NCI-H82 treated with DMSO at 0.1 percent for 48 hours (cell line): ENCODE results near the gene POLG.

Experiments
- DNase-seq: peaks from one replicate; lab custom pipeline; 2025; ENCODE audit not compliant: unreplicated experiment; lab: John Stamatoyannopoulos, UW

The POLG gene

DNA sequence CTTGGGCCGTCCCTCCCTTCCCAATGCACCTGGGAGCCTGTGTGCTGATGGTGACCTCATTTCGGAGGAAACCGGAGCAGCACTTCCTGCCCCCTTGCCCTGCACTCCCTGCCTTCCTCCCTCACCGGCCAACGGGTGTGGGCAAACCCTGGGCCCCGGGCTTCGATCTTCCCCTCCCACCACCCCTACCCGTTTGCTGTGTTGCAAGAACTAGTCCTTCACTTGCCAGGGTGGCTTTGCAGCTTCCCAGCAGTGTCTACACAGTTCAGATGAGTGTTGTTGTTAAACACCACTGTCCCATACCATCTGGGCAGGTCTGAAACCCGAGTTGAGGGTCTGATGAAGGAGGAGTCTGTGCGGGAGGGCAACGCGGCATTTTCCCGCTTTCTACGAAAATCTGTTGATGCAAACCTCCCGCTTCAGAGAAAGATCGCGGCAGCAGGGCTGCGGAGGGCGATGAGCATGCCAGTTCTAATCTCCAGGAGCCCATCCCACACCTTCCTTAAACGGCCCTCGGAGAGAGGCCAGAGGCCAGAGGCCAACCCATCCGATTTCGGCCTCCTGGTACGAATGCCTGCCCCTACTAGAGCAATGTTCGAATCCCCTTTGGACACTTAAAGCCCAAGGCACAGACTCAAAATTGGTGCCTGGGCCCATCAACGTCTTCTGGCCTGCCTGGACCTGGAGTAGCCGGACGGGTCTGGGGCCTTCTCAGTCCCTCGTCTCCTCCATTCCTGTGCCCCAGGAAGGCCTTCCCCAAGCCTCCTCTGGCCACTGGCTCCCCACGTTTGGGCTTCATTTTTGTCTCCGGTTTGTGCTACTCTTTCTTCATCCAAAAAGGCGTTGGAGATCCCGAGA lies 35.7 kb upstream of the POLG start:
- no peak for DNase-seq

DNA sequence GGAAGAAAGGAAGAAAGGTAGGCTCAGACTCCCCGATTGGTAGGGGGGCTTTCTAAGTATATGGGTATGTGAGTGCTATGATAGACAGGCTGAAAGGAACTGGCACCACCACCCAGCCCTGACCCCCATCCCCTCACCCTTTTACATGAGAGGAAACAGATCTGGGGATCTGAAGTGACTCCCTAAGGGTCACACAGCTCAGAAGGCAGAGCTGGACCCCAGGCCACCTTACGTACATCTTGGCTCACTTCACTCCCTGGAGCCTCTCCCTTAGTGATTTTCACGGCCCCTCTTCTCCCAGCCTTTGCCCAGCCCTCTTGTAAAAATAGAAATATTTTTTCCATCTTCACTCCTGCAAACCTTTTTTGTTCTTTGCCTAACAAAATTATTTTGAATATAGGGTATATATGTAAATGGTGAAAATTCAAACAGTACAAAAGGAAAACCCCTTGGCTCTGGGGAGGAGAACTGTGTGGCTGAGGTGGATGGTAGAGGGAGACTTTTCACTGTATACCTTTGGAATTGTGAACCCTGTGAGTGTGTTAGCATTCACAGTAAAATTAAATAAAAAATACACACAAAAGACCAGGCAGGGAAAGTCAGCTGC lies 34.8 kb upstream of the POLG start:
- DNase-seq = no peak

DNA sequence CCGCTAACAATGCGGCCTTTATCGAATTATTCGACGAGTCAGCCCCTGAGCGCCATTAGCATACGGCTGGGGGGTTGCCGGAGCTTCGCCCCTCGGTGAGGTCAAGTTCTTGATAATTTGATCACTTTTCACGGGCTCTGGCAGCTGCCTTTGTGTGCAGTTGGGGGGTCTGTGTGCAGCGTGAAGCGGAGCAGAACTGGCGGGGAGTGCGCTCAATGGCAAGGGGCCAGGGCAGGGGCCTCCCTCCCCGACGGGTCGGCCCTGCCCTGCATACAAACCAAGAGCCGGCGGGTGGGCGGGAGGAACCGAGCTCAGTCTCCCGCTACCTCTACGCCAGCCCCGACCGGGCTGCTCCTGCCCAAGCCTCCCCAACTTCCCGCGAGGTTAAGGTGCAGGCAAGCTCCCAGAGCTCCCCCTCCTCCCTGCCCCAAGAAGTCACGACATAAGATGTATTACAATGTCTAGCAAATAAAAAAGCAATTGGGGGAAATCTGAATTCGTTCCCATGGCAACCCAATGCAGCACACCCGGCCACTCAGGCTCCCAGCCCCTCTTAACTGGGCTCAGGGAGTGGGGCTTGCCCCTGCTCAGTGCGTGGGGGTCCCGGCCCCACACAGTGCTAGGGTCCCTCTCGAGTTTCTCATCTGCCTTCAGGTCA lies 34.1 kb upstream of the POLG start:
- no peak for DNase-seq

DNA sequence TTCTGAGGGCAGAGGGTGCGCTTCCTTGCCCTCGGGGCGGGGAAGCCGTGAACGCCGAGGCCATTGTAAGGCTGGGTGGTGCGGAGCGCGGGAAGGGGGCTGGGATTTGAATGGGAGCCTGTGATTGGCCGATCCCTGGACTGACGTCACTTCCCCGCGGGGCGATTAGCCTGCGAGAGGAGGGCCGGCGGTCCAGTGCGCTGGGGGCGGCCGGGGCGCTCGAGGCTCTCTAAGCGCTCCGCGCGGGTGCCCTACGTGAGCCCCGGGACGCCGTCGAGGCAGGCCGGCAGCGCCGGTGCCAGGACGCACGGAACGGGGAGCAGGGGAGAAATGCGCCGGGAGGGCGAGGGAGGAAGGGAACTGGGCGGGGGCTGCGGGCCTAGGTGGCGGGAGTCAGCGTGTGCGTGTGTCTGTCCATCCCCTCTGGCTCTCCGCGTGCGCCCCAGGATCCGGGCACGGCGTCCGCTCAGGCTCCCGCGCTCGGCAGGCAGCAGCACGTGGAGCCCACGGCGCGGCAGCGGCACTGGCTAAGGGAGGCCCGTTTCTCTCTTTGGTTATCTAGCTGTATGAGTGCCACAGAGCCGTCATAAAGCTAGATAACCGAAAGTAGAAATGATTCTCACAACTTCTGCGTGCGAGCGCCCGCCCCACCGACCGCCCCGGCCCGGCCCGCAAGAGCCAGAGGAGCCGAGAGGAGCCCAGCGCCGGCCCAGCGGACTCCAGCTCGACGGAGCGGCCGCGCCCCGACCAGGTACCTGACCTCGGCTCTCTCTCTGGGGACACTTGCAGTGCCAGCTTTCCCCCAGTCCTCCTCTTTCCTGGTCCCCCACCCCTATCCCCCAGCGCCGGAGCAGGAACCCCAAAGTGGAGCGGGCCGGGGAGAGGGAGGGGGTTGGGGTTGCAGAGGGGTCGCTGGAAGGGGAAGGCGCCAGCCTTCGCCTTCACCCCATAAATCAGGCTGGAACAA lies 33.1 kb upstream of the POLG start:
- peak; percentile 70 for DNase-seq

DNA sequence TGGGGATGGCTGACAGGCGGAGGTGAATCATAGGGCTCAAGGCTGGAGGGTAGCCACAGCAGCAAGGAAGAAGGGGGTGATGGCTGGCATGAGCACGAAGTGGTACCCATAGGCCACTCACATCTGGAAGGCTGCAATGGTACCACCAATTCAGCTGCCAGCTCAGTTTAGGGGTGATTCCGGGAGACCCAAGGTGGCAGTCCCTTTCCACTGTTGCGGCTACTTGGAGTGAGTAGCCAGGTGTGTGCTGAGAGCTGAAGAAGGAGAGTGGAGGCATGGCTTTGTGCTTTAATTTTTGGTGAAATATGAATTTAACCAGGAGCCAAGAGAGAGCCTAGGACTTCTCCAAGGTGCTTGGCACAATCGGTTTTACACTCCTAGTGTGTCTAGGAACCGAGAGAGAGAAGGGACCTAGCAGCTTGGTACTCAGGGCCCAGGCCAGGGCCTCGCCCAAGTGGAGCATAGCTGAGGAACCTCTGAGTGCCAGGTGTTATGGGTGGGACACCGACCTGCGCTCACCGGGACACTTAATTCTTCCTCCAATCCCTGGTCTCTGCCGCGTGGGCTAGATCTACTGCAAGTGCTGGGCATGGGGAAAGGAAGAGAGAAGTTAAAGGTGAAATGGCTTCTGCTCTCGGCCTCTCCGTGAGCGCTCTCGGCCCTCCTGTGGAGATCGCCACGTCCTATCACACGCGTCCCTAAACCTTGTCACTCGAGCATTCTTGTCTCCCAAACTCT lies 32.2 kb upstream of the POLG start:
- DNase-seq = no peak

DNA sequence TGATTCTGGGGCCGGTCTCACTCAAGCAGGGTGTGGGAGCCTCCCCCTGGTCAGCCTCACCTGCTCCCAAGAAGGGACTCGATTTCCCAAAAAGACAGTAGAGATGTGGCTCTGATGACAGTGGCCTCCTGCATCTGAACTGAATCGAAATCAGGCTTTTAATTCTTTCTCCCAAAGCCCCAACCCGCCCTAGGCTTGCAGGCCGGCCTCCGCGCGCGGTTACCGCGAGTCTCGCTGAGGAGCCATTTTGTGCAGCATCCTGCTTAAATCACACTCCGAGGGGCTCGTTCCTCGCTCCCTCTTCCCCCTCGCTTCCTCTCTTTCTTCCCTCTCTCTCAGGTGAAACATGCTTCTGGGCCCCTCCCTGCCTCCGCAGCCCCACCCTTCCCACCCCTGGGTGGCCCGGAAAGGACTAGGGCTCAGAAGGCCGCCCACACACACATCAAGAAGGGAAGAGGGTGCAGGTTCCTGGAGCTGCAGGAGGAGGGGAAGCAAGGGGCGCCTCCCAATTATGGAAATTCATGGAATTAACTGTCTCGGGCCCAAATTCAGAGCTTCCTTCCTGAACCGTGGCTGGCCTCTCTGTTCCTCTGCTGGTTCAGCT lies 30.9 kb upstream of the POLG start:
- no peak for DNase-seq

DNA sequence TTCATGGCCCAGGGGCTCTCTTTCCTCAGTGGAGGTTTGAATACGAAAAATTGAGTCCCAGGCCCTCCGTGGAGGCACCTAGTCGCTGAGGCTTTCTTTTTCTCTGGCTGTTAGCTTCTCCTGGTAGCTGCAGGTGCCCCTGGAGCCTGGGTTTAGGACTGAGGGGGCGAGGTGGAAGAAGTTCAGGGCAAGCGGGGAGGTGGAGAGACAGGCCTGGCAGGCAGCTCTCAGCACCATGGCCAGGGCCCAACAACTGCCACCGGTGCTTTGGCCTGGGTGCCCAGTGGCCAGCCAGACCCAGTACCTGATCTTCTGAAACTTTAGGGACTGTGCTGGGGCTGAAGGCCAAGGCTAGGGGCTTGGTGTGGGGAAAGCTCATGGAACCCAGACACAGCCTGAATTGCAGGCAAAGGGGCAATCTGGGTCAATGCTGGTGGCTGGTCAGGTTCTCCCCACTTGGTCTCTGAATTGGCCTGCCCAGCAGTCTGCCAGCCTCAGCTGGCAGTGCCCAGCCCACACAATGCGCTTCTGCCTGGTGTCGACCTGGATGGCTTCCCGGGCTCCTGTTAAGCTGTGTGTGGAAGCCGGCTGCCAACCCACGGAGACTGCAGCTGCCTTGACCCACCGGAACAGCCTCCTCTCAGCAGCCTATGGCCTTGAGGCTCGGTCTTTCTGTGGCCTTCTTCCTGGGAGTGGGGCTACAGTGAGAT lies 30.3 kb upstream of the POLG start:
- no peak for DNase-seq

DNA sequence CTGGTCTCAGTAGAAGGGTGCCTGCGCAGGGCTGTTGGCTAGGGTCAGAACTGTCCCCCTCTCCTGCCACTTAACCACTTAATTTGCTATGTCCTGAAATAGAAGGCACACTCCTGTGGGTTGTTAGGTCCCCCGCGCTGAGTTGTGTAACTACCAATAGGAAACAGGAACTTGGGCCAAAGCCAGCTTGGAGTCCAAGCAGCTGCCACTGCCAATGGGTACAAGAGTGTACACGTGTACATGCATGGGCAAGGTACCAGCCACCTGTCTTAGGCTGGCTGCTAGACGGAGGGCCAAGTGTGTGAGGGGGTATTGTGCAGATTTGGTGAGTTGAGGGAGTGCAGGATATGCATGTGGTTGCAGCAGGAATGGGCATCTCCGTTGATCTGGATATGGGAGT lies 29.7 kb upstream of the POLG start:
- no peak for DNase-seq

DNA sequence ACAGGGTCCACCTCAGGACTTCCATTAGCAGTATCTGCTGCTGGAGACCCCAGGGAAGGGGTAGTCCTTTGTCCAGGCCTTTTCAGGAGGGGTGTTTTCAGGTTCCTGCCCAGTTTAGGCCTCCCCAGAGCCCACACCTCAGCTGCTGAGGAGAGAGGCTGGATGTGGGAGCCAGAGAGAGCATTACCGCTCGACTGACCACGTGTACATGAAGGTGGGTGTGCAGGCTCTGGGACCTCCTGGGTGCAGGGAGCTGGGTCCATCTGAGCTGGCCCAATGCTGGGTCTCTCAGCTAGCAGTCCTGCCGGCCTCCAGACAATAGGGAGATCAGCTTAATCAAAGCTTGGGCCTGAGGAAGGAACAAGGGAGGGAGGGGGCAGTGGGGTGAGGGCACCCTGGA lies 29.1 kb upstream of the POLG start:
- no peak for DNase-seq

DNA sequence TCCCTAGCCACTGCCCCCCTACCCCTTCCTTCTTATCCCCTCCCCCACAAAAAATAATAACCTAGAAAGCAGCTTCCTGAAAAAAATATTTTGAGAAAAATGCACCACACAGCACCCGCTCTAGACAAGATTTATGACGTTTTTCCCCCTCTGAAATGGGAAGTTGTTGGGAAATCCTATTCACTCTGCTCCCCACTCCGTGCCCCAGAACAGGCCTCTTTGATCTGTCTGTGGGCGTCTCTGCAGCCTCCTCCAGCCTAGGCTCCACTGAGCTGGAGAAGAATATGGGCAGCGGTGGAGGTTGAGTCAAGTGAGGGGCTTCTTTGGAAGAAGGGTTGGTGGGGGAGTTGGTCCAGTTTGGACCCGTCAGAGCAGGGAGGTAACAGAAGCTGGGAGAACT lies 28.5 kb upstream of the POLG start:
- DNase-seq = no peak

DNA sequence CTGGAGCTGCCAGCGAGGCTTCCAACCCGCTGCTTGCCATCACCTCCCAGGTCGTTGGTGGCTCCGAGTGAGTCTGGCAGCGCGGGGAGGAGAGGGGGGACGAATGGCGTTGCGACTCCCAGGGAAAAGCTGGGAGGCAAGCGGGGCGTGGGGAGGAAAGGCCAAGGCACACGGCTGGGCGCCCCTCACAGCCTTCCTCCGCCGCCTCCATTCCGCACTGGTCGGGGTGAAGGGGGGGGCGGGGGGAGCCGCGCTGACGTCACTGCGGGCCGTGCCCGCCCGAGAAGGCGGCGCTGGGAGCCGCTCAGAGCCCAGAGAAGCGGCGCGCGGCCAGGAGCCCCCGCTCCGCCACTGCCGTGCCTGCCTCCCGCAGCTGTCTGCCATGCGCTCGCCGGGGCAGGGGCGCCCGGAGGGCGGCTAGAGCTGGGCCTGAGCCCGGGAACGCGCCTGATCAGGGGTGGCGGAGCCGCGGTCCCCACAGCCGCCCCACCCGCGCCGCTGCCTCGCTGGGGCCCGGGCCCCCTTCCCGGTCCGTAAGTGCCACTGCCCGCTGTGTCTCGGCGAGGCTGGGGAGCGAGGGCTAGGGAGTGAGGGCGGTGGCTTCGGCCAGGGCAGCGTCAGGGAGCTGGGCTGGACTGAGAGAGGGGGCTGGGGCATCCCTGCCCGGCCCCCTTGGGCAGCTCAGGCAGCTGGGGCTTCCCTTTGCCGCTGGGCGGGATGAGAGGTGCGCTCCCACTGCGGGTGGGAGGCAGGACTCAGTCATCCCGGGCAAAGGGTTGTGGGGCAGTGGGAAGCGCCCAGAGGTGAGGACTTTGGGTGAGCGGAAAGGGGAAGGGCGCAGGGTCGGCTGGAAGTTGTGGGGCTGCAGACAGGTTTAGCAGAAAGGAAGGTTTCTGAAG lies 27.8 kb upstream of the POLG start:
- DNase-seq = peak; percentile 18

DNA sequence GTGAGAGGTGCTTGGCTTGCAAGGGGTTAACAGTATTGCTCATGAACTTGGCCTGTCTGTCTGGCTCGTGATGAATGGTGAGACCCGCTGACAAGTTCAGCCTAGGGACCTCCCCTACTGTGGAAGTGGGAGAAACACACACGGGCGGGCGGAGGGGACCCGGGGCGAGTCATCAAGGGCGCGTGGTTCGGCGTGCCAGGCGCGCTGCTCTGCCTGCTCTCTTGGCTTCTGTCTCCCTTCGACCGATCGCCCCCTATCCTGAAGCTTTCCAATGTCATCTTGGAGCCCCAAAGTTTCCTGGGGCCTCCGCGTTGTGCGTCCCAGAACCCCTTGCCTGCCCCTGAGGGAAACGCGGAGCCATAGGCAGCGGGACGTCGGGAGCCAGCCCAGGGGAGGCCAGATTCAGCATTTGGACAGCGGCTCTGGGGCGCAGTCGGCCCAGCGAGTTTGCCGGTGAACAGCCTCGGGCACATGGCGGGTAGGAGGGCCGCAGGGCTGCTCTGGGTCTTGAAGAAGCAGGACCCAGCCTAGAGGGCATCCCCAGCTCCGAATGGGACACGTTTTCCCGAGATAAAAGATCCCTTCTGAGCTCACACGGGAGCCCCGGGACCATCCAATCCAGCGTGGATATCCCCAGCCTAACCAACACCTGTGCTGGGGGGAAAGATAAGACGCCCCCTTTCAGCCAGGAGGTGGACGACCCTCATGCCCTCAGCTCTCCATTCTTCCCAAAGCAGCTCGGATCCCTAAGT lies 27.0 kb upstream of the POLG start:
- DNase-seq = no peak

DNA sequence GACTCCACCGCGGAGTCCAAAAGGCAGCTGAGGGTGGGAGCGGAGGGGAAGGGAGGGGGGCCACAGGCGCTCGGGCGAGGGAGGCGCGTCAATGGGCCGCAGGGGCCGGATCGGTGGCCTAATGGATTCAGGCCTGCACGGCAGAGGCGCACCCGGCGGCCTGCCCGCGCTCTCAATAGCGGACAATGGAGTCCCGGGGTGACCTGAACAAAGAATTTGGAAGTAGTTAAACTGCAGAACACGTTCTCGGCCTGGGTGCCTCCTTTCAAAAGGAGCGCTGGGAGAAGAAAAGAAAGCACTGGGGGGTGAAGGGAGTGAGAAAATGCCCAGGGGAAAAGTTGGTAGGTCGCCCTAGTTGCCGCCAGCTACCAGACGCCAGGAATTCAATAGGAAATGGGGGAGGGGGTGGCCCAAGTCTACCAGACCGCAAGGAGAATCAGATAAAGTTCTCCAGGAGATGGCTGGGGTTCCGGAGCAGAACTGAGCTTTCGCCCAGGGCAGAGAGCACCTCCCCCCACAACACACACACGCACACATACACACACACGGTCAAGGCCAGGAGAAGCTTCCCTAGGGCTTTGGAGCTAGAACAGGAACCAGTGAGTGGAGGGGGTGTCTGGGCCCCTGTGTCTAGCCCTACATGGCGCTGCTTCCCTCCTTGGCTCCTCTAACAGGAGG lies 25.8 kb upstream of the POLG start:
- DNase-seq = no peak

DNA sequence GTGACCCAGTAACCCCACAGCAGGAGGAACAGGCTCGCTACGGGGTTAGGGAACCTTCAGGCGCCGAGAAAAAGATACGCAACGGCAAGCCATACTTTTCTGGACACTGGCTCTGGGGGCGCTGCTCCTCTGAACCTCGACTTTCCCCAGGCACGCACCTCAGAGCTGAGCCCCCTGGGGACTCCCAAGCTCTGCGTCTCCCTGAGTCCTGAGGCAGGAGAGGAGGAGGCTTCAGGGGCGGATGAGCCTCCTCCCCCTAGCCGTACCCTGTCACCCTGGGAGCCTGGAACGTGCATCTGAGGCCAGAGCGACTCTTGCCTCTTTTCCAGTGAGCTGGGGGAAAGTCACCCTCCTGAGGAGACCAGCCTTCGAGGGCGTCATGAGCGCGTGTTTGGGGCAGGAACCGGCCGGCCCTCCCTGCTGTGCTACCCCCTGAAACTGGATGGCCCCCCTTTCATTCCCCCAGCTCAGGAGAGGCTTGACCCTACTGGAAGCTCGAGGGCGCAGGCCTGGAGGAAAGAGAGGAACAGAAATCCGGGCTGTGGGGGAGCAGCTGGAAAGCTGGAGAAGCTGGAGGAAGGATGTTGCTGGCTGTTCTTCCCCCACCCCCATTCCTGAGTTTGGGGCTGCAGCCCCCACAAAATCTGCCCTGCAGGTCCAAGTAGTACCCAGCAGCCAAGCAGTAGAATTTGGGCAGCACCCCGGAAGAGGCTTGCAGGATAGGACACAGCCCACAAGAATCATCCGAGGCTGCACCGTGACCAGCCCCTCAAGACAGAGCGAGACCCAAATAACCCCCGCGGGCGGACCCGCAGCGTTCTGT lies 25.1 kb upstream of the POLG start:
- DNase-seq = no peak

DNA sequence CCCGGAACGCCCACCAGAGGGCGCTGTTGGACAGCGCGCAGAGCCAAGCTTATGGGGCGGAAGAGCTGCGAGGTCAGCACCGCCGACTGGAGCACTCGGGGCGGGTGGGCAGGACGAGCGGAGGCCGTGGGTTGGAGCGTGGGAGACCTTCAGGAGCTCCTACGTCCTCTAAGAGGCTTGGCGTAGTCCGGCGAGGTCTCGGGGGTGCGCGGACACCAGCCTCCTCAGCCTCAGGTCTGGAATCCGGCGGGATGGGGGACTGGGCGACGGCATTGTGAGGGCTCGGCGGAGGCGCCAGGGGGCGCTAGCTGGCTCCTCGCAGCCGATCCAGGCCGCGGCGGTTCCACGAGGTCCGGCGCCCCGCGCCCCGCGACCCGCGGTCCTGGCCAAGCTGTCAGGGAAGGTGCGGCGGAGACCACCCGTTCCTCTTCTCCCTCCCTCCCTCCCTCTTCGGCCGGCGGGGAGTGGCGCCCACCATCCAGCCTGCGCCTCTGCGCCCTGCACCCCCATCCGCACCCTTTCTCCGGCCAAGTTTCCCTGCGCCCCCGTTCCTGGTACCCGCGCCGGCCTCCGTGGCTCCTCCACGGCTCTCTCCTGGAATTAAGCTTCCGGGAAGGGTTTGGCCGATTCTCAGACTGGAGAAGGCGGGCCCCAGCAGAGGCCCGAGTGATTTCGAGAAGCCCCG lies 24.3 kb upstream of the POLG start:
- DNase-seq = peak; percentile 47

DNA sequence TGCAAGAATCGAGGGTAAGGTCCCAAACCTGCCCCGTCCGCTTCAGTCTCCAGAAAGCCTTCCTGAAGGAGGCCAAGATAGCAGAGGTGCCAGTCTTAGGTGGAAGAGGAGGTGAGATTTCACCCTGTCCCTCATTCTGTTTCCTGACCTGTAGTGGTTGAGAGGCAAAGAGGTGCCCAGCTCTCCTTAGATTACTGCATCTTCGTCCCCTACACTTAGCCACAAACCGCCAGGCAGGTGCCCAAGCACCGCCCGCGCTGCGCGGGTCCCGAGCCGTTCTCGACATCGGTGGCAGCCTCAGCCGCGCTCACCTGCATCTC lies 23.8 kb upstream of the POLG start:
- DNase-seq = no peak
